Measurements from ENCODE around the gene FRA10AC1. TPM values are rescaled to one million over a fixed set of nuclear protein-coding genes. Genes with fewer than 3 reads are reported as not detected.

Gene FRA10AC1
- total RNA-seq, 5 donors from 2014 or later (not counting 1 experiment from before 2014, with no cell fraction given) = 15.2 to 24.1 (median 18.2) TPM

Other genes with a start within 250 kb of the FRA10AC1 start
- 1 to 10 TPM in 1 of 5 donors, under 1 TPM in 4; 0.65 to 1.1 (median 0.86) TPM for gene MYOF, start 220.3 kb downstream of the FRA10AC1 start, total RNA-seq
- gene CEP55, start 206.0 kb downstream of the FRA10AC1 start, total RNA-seq = under 1 TPM; 0.35 to 0.95 (median 0.49) TPM
- gene FFAR4, start 135.9 kb downstream of the FRA10AC1 start, total RNA-seq = not detected
- 1 to 10 TPM in 3 of 5 donors, not detected in 2; 1.3 to 3.8 (median 2.5) TPM for gene RBP4, start 101.4 kb downstream of the FRA10AC1 start, total RNA-seq
- gene PDE6C, start 90.1 kb downstream of the FRA10AC1 start, total RNA-seq = not detected
- gene LGI1, start 55.3 kb upstream of the FRA10AC1 start, total RNA-seq = not detected
- gene SLC35G1, start 191.4 kb upstream of the FRA10AC1 start, total RNA-seq = 1 to 10 TPM; 4.8 to 6.0 (median 5.3) TPM

Data from T-cell (primary cell).